SK-N-SH (cell line): Measurements from ENCODE around the gene CDK5R2. TPM values are rescaled to one million over a fixed set of nuclear protein-coding genes. Genes with fewer than 3 reads are reported as not detected.

Experiments used
- CTCF ChIA-PET: fragments of 300-600, 350-600 bp; formaldehyde crosslinking; extraction: SDS; loops from one replicate; lab custom pipeline; 2021; lab: Yijun Ruan, JAX
- POLR2A ChIA-PET: fragments of 350-600 bp; sonication (Branson Sonifier 250); formaldehyde crosslinking; extraction: SDS; loops from one replicate; lab custom pipeline; 2020; ENCODE audit warnings: antibody characterized with exemption, inconsistent platforms; lab: Yijun Ruan, JAX
- DNase-seq: peaks from one replicate; pipeline ENCODE4 v3.0.0; 2012
- H2AFZ ChIP-seq: fragments of 200-600 bp; sonication (generic); 2 replicates; pipeline ENCODE4 v1.8.1; 2016; ENCODE audit warnings: antibody characterized with exemption, mild to moderate bottlenecking, low read depth
- H3F3A ChIP-seq: fragments of 200-600 bp; sonication (generic); replicated peaks from 2 replicates; pipeline ENCODE3; 2016; ENCODE audit warnings: antibody characterized with exemption, mild to moderate bottlenecking; ENCODE audit not compliant: insufficient read depth
- H3K27ac ChIP-seq, 2 experiments: fragments of 200-500 bp in 1 of 2; fragments of 200-600 bp in 1 of 2; sonication (Bioruptor generic) in 1 of 2; sonication (generic), shearing (Covaris generic) in 1 of 2; 2 replicates each; pipeline versions ENCODE4 v1.5.1 to v1.6.1; 2014 to 2016; ENCODE audit warnings: low read depth in 2 of 2, inconsistent platforms in 1 of 2, low read length in 1 of 2, mild to moderate bottlenecking in 1 of 2, mixed read lengths in 1 of 2
- H3K27me3 ChIP-seq: fragments of 200-600 bp; sonication (generic), shearing (Covaris generic); 2 replicates; pipeline ENCODE4 v1.6.1; 2016; ENCODE audit warnings: mixed run types; ENCODE audit not compliant: insufficient read depth
- H3K36me3 ChIP-seq, 2 experiments: fragments of 200-500 bp in 1 of 2; fragments of 200-600 bp in 1 of 2; sonication (Bioruptor generic) in 1 of 2; sonication (generic) in 1 of 2; replicated peaks in 1 of 2; 2 replicates each; pipeline versions ENCODE3 to v1.5.1; 2014 to 2016; ENCODE audit warnings: low read length in 1 of 2, mild to moderate bottlenecking in 1 of 2; ENCODE audit not compliant: insufficient read depth in 2 of 2, control insufficient read depth in 1 of 2
- H3K4me1 ChIP-seq, 2 experiments: fragments of 200-500 bp in 1 of 2; fragments of 200-600 bp in 1 of 2; sonication (Bioruptor generic) in 1 of 2; sonication (generic), shearing (Covaris generic) in 1 of 2; 2 replicates each; pipeline versions ENCODE4 v1.5.1 to v1.6.1; 2014 to 2016; ENCODE audit warnings: low read depth in 1 of 2, low read length in 1 of 2, mixed run types in 1 of 2; ENCODE audit not compliant: insufficient read depth in 2 of 2, control insufficient read depth in 1 of 2
- H3K4me2 ChIP-seq: fragments of 200-600 bp; sonication (generic), shearing (Covaris generic); 2 replicates; pipeline ENCODE4 v1.6.1; 2017; ENCODE audit warnings: mixed run types
- H3K4me3 ChIP-seq, 2 experiments: fragments of 200-500 bp in 1 of 2; fragments of 200-600 bp in 1 of 2; sonication (Bioruptor generic) in 1 of 2; sonication (generic), shearing (Covaris generic) in 1 of 2; 2 replicates each; pipeline versions ENCODE4 v1.5.1 to v1.8.1; 2014 to 2016; ENCODE audit warnings: low read depth in 2 of 2, inconsistent platforms in 1 of 2, low read length in 1 of 2, mild to moderate bottlenecking in 1 of 2, mixed read lengths in 1 of 2, moderate library complexity in 1 of 2
- H3K79me2 ChIP-seq: fragments of 200-600 bp; sonication (generic); 2 replicates; pipeline ENCODE4 v1.8.1; 2017; ENCODE audit warnings: mild to moderate bottlenecking; ENCODE audit not compliant: insufficient read depth
- H3K9ac ChIP-seq: fragments of 200-600 bp; sonication (generic); 2 replicates; pipeline ENCODE4 v1.6.1; 2017; ENCODE audit warnings: mixed run types
- H3K9me2 ChIP-seq: fragments of 200-600 bp; sonication (generic); 2 replicates; pipeline ENCODE4 v1.6.1; 2017; ENCODE audit warnings: mixed run types
- H3K9me3 ChIP-seq: fragments of 200-600 bp; sonication (generic); 2 replicates; pipeline ENCODE4 v1.6.1; 2017; ENCODE audit warnings: mixed run types, mild to moderate bottlenecking, moderate library complexity
- H4K20me1 ChIP-seq: fragments of 200-600 bp; sonication (generic); 2 replicates; pipeline ENCODE4 v1.6.1; 2017; ENCODE audit warnings: mild to moderate bottlenecking, mixed run types; ENCODE audit not compliant: insufficient read depth
- EP300 ChIP-seq, 2 experiments: IDR thresholded peaks; 2 replicates each; pipeline versions ENCODE4 v1.4.0 to v1.6.1; 2012; ENCODE audit warnings: borderline replicate concordance in 1 of 2, low read depth in 1 of 2, low read length in 1 of 2
- FOXM1 ChIP-seq: IDR thresholded peaks from 2 replicates; pipeline ENCODE4 v1.4.0; 2012; ENCODE audit warnings: low read depth, mild to moderate bottlenecking
- GABPA ChIP-seq: IDR thresholded peaks from 2 replicates; pipeline ENCODE4 v1.4.0; 2012; ENCODE audit warnings: low read depth, mild to moderate bottlenecking
- JUND ChIP-seq: IDR thresholded peaks from 2 replicates; pipeline ENCODE4 v1.4.0; 2012
- MEF2A ChIP-seq: IDR thresholded peaks from 2 replicates; pipeline ENCODE4 v1.4.0; 2012; ENCODE audit warnings: low read depth, borderline replicate concordance
- MXI1 ChIP-seq: IDR thresholded peaks from 2 replicates; pipeline ENCODE4 v1.6.1; 2012; ENCODE audit warnings: mild to moderate bottlenecking, low read depth, low read length, improper control_type of control experiment
- RFX5 ChIP-seq: IDR thresholded peaks from 2 replicates; pipeline ENCODE4 v1.6.1; 2012; ENCODE audit warnings: mild to moderate bottlenecking, improper control_type of control experiment, low read length
- TEAD4 ChIP-seq: IDR thresholded peaks from 2 replicates; pipeline ENCODE4 v1.4.0; 2012; ENCODE audit warnings: mild to moderate bottlenecking, borderline replicate concordance; ENCODE audit not compliant: insufficient read depth
- YY1 ChIP-seq: IDR thresholded peaks from 2 replicates; pipeline ENCODE4 v1.4.0; 2012; ENCODE audit warnings: low read depth, mild to moderate bottlenecking
- WGBS: methylation state at CpG from one replicate; pipeline ENCODE4 v1.1.6; 2017; ENCODE audit warnings: low lambda C conversion rate; 5-methylcytosine and 5-hydroxymethylcytosine counted together
- polyA plus RNA-seq, 3 experiments: library from polyadenylated mRNA; depleted of rRNA; stranded (reverse); fragments of >200 nt; gene quantifications; 2 replicates each; pipeline ENCODE4 v1.2.3, GENCODE V29; 2012
- TF ChIP-seq, protein P1 (sequence below): IDR thresholded peaks from 2 replicates; pipeline ENCODE4; 2012
- TF ChIP-seq, protein P2 (sequence below): fragments of 200-600 bp; sonication (generic); IDR thresholded peaks from 2 replicates; pipeline ENCODE4 v1.6.1; 2017; ENCODE audit warnings: antibody characterized with exemption, mild to moderate bottlenecking, moderate library complexity
- TF ChIP-seq, protein P3 (sequence below): fragments of 150-350 bp; IDR thresholded peaks from 2 replicates; pipeline ENCODE4 v1.6.1; 2017; ENCODE audit warnings: antibody characterized with exemption, low read length, low read depth, borderline replicate concordance
- TF ChIP-seq, protein P4 (sequence below): IDR thresholded peaks from 2 replicates; pipeline ENCODE4 v1.4.0; 2012; ENCODE audit warnings: low read depth, borderline replicate concordance

Gene CDK5R2
- polyA plus RNA-seq, 1 of the 3 experiments (the other 2 are of a cell fraction): 0.26 TPM

DNA sequence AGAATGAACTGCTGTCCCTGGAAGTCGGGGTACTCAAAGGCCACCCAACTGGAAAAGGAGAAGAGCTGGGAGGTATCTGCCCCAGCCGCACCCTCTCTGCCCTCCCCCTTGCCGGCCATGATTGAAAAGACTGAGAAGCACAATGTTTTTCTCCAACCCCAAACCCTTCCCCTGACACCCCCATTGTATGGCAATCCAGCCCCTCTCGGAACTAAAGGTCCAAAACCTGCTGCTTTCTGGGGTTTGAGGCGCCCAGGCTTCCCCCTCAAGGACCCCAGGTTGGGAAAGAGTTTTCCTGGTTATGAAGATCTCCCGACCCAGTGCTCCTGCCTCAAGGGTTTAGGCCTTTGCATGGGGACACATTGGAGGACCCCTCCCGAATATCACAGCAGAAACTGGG lies 32.7 kb downstream of the CDK5R2 start:
- Histone ChIP-seq H3K4me1 (peaks cover 0 to 27% of the 10 kb centered on the region in 2 experiments; a peak in 1 of 4 replicates), H3K4me3 (no peak overlapping the region), H4K20me1 (no peaks in the 10 kb centered on the region), H2AFZ (no peak overlapping the region), H3K4me2 (no peak overlapping the region), H3K9me3 (no peaks in the 10 kb centered on the region), H3K27me3 (no peaks in the 10 kb centered on the region), H3K79me2 (no peaks in the 10 kb centered on the region), H3K36me3 (no peaks in the 10 kb centered on the region), H3F3A (no peaks in the 10 kb centered on the region), H3K27ac (peak overlapping the region in 1 of 2 experiments; percentile 60; a peak in 1 of 4 replicates), H3K9me2 (no peaks in the 10 kb centered on the region), H3K9ac (no peak overlapping the region)
- ChIA-PET POLR2A (interaction anchor here (0.9 to 1.9 kb wide), 3 partner anchors 8 to 83 kb away, joined by 3 to 7 read pairs (median 4); partner anchors contain the start of gene FEV), CTCF (interaction anchor here (0.9 to 10.9 kb wide), 7 partner anchors 10 to 168 kb away, joined by 3 to 183 read pairs (median 8); partner anchors contain the start of genes FEV and NHEJ1)
- DNase-seq: peak; percentile 6
- TF ChIP-seq TEAD4 (no peak), FOXM1 (no peak), RFX5 (no peak), EP300 (IDR thresholded peaks at IDR 0.05; ENCODE audit: borderline replicate concordance in 1 of 2, low read depth in 1 of 2, low read length in 1 of 2) (no peak), GABPA (no peak), MEF2A (no peak), MXI1 (no peak), JUND (no peak), YY1 (no peak)
- TF ChIP-seq, protein P1, sequence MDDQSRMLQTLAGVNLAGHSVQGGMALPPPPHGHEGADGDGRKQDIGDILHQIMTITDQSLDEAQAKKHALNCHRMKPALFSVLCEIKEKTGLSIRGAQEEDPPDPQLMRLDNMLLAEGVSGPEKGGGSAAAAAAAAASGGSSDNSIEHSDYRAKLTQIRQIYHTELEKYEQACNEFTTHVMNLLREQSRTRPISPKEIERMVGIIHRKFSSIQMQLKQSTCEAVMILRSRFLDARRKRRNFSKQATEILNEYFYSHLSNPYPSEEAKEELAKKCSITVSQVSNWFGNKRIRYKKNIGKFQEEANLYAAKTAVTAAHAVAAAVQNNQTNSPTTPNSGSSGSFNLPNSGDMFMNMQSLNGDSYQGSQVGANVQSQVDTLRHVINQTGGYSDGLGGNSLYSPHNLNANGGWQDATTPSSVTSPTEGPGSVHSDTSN: no peak
- TF ChIP-seq, protein P2, sequence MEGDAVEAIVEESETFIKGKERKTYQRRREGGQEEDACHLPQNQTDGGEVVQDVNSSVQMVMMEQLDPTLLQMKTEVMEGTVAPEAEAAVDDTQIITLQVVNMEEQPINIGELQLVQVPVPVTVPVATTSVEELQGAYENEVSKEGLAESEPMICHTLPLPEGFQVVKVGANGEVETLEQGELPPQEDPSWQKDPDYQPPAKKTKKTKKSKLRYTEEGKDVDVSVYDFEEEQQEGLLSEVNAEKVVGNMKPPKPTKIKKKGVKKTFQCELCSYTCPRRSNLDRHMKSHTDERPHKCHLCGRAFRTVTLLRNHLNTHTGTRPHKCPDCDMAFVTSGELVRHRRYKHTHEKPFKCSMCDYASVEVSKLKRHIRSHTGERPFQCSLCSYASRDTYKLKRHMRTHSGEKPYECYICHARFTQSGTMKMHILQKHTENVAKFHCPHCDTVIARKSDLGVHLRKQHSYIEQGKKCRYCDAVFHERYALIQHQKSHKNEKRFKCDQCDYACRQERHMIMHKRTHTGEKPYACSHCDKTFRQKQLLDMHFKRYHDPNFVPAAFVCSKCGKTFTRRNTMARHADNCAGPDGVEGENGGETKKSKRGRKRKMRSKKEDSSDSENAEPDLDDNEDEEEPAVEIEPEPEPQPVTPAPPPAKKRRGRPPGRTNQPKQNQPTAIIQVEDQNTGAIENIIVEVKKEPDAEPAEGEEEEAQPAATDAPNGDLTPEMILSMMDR: no peak
- TF ChIP-seq, protein P3, sequence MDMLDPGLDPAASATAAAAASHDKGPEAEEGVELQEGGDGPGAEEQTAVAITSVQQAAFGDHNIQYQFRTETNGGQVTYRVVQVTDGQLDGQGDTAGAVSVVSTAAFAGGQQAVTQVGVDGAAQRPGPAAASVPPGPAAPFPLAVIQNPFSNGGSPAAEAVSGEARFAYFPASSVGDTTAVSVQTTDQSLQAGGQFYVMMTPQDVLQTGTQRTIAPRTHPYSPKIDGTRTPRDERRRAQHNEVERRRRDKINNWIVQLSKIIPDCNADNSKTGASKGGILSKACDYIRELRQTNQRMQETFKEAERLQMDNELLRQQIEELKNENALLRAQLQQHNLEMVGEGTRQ: no peak
- TF ChIP-seq, protein P4, sequence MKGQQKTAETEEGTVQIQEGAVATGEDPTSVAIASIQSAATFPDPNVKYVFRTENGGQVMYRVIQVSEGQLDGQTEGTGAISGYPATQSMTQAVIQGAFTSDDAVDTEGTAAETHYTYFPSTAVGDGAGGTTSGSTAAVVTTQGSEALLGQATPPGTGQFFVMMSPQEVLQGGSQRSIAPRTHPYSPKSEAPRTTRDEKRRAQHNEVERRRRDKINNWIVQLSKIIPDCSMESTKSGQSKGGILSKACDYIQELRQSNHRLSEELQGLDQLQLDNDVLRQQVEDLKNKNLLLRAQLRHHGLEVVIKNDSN: no peak
- WGBS: 46% methylated on average over 5 of the region's 7 CpGs
